Heart left ventricle (tissue), 16 donors: ENCODE results near the gene DRC3. TPM values are rescaled to one million over a fixed set of nuclear protein-coding genes. Genes with fewer than 3 reads are reported as not detected.

Source experiments
- ATAC-seq, 4 donors: fragments of 200-7000 bp; cut with Tn5 transposase; one replicate each; pipeline ENCODE4 v1.9.1; 2020 to 2022; ENCODE audit warnings: moderate library complexity in 4 of 4, mild to moderate bottlenecking in 3 of 4, moderate number of reproducible peaks in 1 of 4
- DNase-seq, 5 donors: peaks; one replicate each; pipeline ENCODE4 v3.0.0-alpha.2; 2020
- H3K27ac ChIP-seq, 12 donors: fragments of 200-600 bp; sonication (generic) in 4 of 12; one replicate each; pipeline versions ENCODE4 v1.5.0 to v1.8.0; 2016 to 2022; ENCODE audit warnings: mild to moderate bottlenecking in 2 of 12
- H3K27me3 ChIP-seq, 9 donors: fragments of 200-600 bp; sonication (generic) in 2 of 9; one replicate each; pipeline versions ENCODE4 v1.5.1 to v1.8.0; 2016 to 2022; ENCODE audit warnings: mild to moderate bottlenecking in 3 of 9
- H3K36me3 ChIP-seq, 9 donors: fragments of 200-600 bp; sonication (generic) in 2 of 9; one replicate each; pipeline versions ENCODE4 v1.5.0 to v1.8.0; 2018 to 2022; ENCODE audit warnings: mild to moderate bottlenecking in 2 of 9
- H3K4me1 ChIP-seq, 12 donors: fragments of 200-600 bp; sonication (generic) in 4 of 12; one replicate each; pipeline versions ENCODE4 v1.5.0 to v1.8.0; 2016 to 2022; ENCODE audit warnings: mild to moderate bottlenecking in 3 of 12
- H3K4me3 ChIP-seq, 12 donors: fragments of 200-600 bp; sonication (generic) in 4 of 12; one replicate each; pipeline versions ENCODE4 v1.5.0 to v1.8.0; 2017 to 2022; ENCODE audit warnings: mild to moderate bottlenecking in 9 of 12, moderate library complexity in 4 of 12
- H3K9me3 ChIP-seq, 12 donors: fragments of 200-600 bp; sonication (generic) in 4 of 12; one replicate each; pipeline versions ENCODE4 v1.5.0 to v1.8.0; 2016 to 2022; ENCODE audit warnings: mild to moderate bottlenecking in 1 of 12
- POLR2A ChIP-seq, 2 donors: fragments of 450-650 bp; IDR thresholded peaks; one replicate each; pipeline ENCODE4 v1.6.1; 2017; ENCODE audit warnings: antibody characterized with exemption in 2 of 2, mild to moderate bottlenecking in 2 of 2, moderate library complexity in 2 of 2
- WGBS, 4 donors: extraction: QIAGEN DNeasy Blood & Tissue Kit in 2 of 4; methylation state at CpG; one replicate each; pipeline versions ENCODE4 v1.1.5 to v1.1.7; 2013 to 2018; 5-methylcytosine and 5-hydroxymethylcytosine counted together
- intact Hi-C, 10 donors: fragments of 100-400 bp; cut with DNase I; formaldehyde crosslinking; loops; one replicate each; pipeline versions ENCODE4 v1.11.1 to v1.14.2; 2022
- polyA plus RNA-seq, 2 donors: library from polyadenylated mRNA; stranded (reverse); fragments of 200-250 nt; gene quantifications; one replicate each; pipeline ENCODE4 v1.2.3, GENCODE V29; 2013
- total RNA-seq, 9 donors: library from RNA; depleted of rRNA in 2 of 9; stranded (reverse); fragments of >200 nt in 2 of 9; fragmentation: NEBNext Ultra II Directional in 3 of 9; extraction: Animal tissue kit (Norgen Biotek cat#: 25700) in 3 of 9; gene quantifications; one replicate each; pipeline versions ENCODE4 v1.1.0 to v1.2.4, GENCODE V29; 2016 to 2023
- TF ChIP-seq, protein P1 (sequence below), 12 donors: fragments of 200-600 bp; sonication (generic) in 4 of 12; IDR thresholded peaks; one replicate each; pipeline versions ENCODE4 v1.5.0 to v1.8.0; 2018 to 2022; ENCODE audit warnings: antibody characterized with exemption in 12 of 12, mild to moderate bottlenecking in 5 of 12
- donor health status: ischemic (EF 13 %, LVEDD 7.1; RV severe dilation, severe dysfunction).
- donor health status: healthy with polysubstance abuse.
- donor health status: DM: no; HTN: yes; CAD: no.
- donor health status: DM: no; HTN: no; CAD: no.
- donor health status: ischemic (EF 25% LVEDD 6.9; RV normal size, moderate dysfunction).
- donor health status: ischemic (EF 25% LVEDD 5.7; RV mildly dilated, moderate dysfunction).
- donor health status: healthy.
- donor health status: DM: yes; HTN: yes; CAD: no.
- donor health status: ischemic (EF 35%, LVEDD 5.7; RV mildly dilated, moderate dysfunction).
- donor health status: nonischemic (EF 11% LVEDD 7.7; RV severe dilation, severe dysfunction).
- donor health status: DM: yes; HTN: yes; CAD: no.
- donor health status: PGD.
- donor health status: ischemic (EF 29% LVEDD 5.4; RV normal size, mild dysfunction).
- donor health status: nonischemic (EF 23%, LVEDD 6.1; RV moderate dilation, normal function).

The DRC3 gene
- total and polyA plus RNA-seq, 11 donors: 0.42 to 3.7 (median 1.00) TPM

DNA sequence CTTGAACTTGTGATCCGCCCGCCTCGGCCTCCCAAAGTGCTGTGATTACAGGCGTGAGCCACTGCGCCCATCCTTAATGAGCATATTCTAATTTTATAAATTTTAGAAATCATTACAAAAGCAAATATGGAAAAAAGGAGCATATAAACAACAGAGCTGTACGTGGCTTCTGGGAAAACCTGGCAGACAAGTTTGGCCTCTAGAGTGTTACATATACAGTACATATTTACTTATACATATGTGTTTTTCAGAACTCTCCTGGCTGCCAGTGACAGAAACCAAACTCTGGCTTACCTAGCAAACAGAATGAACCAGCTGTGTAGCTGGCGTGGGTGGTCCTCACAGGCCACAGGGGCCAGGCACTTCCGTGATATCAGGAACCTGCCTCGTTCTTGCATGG is 10.1 kb downstream of the DRC3 start:
- Histone ChIP-seq H3K4me3 (no peak overlapping the region), H3K4me1 (peaks cover 0 to 5% (median 0%) of the 10 kb centered on the region in 12 donors), H3K9me3 (no peaks in the 10 kb centered on the region), H3K27me3 (no peaks in the 10 kb centered on the region), H3K27ac (no peak overlapping the region), H3K36me3 (peaks cover 0 to 3% (median 0%) of the 10 kb centered on the region in 9 donors)
- ATAC-seq (no peak), DNase-seq (no peak)
- no peak for TF ChIP-seq POLR2A (IDR thresholded peaks at IDR 0.05)
- TF ChIP-seq, protein P1, sequence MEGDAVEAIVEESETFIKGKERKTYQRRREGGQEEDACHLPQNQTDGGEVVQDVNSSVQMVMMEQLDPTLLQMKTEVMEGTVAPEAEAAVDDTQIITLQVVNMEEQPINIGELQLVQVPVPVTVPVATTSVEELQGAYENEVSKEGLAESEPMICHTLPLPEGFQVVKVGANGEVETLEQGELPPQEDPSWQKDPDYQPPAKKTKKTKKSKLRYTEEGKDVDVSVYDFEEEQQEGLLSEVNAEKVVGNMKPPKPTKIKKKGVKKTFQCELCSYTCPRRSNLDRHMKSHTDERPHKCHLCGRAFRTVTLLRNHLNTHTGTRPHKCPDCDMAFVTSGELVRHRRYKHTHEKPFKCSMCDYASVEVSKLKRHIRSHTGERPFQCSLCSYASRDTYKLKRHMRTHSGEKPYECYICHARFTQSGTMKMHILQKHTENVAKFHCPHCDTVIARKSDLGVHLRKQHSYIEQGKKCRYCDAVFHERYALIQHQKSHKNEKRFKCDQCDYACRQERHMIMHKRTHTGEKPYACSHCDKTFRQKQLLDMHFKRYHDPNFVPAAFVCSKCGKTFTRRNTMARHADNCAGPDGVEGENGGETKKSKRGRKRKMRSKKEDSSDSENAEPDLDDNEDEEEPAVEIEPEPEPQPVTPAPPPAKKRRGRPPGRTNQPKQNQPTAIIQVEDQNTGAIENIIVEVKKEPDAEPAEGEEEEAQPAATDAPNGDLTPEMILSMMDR (IDR thresholded peaks at IDR 0.05): no peak
- intact Hi-C loops: no loop called here
- 94 to 95% (median 95%) methylated on average over 9 of the region's 9 CpGs for WGBS, 4 donors

DNA sequence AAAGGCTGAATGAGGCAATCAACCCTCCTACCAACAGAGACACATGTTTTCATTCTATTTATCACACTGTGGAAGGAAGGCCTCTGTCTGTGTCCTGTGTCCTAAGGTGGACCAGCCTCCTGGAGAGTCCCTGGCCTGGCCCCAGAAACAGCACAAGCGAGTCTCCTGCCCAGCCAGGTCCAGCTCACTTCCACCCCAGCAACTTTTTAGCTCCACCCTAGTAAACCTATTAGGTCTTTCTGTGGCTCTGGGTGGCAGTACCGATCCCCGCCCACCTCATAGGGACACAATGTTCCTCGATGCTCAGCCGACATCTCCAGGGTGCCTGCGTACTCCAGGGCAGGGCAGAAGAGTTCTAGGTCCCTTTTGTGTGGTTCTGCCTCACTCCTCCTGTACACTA is 10.7 kb downstream of the DRC3 start:
- 70 to 91% (median 75%) methylated on average over 4 to 6 of the region's 6 CpGs for WGBS, 4 donors

DNA sequence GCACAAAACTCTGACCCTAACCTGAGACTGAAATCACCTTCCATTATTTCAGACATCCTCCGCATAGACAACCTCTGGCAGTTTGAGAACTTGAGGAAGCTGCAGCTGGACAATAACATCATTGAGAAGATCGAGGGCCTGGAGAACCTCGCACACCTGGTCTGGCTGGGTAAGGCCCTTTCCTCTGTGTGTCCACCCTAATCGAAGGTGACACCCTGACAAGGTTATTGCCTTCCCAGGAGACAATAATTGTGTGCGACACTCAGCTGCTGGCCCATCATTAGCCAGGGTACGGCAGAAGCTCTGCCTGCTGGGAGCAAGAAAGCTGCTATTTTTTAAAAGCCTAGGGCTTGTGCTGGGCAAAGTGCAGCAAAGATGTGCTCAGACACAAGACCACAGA is 11.1 kb downstream of the DRC3 start:
- intact Hi-C loops: no loop called here
- no peak overlapping the region for H3K4me3 ChIP-seq
- no peak for TF ChIP-seq POLR2A (IDR thresholded peaks at IDR 0.05)
- TF ChIP-seq, protein P1 (IDR thresholded peaks at IDR 0.05): no peak
- H3K36me3 ChIP-seq: peaks cover 0 to 8% (median 0%) of the 10 kb centered on the region in 9 donors
- no peaks in the 10 kb centered on the region for H3K4me1 ChIP-seq
- DNase-seq (no peak), ATAC-seq (no peak)
- no peaks in the 10 kb centered on the region for H3K9me3 ChIP-seq
- 88 to 93% (median 92%) methylated on average over 4 to 6 of the region's 6 CpGs for WGBS, 4 donors
- no peak overlapping the region for H3K27ac ChIP-seq
- no peaks in the 10 kb centered on the region for H3K27me3 ChIP-seq

More for the DNA sequence above, 10.7 kb downstream of the DRC3 start:
- Histone ChIP-seq H3K36me3 (peaks cover 0 to 6% (median 0%) of the 10 kb centered on the region in 9 donors), H3K27me3 (no peaks in the 10 kb centered on the region), H3K4me3 (no peak overlapping the region), H3K9me3 (no peaks in the 10 kb centered on the region), H3K27ac (no peak overlapping the region), H3K4me1 (peaks cover 0 to 4% (median 0%) of the 10 kb centered on the region in 12 donors)
- DNase-seq: no peak
- peak in 1 of 4 donors; percentile 48 for ATAC-seq
- intact Hi-C loops: no loop called here
- TF ChIP-seq, protein P1 (IDR thresholded peaks at IDR 0.05): no peak
- TF ChIP-seq POLR2A (IDR thresholded peaks at IDR 0.05): no peak

DNA sequence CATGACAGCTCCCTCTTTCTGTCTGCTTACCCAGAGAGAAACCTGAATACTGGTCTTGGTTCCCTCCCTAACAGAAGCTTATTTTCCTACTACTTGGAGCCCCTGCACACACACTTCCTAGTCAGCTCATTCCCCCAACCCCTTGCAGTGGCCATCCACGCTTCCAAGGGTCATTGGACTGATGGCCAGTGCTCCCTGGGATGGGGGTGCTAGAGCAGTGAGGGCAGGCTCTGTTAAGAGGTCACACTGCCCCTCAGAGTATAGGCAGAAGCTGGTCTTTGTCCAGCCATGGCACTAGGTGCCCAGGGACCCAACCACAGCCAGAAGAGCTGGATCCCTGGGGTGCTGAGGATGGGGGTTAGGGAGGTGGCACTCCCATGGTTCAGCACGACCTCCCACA is 12.5 kb downstream of the DRC3 start:
- intact Hi-C loops: no loop called here
- 91 to 100% (median 96%) methylated on average over 1 to 2 of the region's 2 CpGs for WGBS, 4 donors
- Histone ChIP-seq H3K36me3 (peaks cover 0 to 12% (median 0%) of the 10 kb centered on the region in 9 donors), H3K9me3 (no peaks in the 10 kb centered on the region), H3K27me3 (no peaks in the 10 kb centered on the region), H3K27ac (no peak overlapping the region), H3K4me1 (no peaks in the 10 kb centered on the region), H3K4me3 (no peak overlapping the region)
- no peak for ATAC-seq
- no peak for DNase-seq
- no peak for TF ChIP-seq POLR2A (IDR thresholded peaks at IDR 0.05)
- TF ChIP-seq, protein P1 (IDR thresholded peaks at IDR 0.05): no peak
